Activated CD8-positive, alpha-beta memory T cell treated with anti-CD3 and anti-CD28 coated beads for 1 hour (primary cell): ENCODE data around the gene LCE2B.
"Not testable (repeated sequence)": the region's sequence is repeated elsewhere in the genome, so short reads cannot be mapped to it uniquely, and the experiment has no call there.

Source experiments
- DNase-seq, 2 donors: peaks; one replicate each; pipeline ENCODE4 v3.0.0-alpha.2; 2020; ENCODE audit warnings: low read depth in 1 of 2; ENCODE audit errors: extremely low read depth in 1 of 2

Gene LCE2B

GRCh38 chr1:152685823-152686222 lies at the start of gene LCE2B:
TSS of gene LCE2B (plus strand) at chr1:152686123. CDS start at chr1:152686844, 721 bp downstream.
- not testable (repeated sequence) for DNase-seq

- no peak for DNase-seq
These were observed 45.6 kb upstream of the LCE2B start for GRCh38 chr1:152640351-152640750.

- DNase-seq, result no peak
These were observed 42.0 kb upstream of the LCE2B start for GRCh38 chr1:152643945-152644344.

- no peak for DNase-seq
These were observed 40.8 kb upstream of the LCE2B start for GRCh38 chr1:152645146-152645545.

GRCh38 chr1:152646656-152647055 lies 39.3 kb upstream of the LCE2B start:
- no peak for DNase-seq

GRCh38 chr1:152654110-152654509 lies 31.8 kb upstream of the LCE2B start:
- no peak for DNase-seq

- no peak for DNase-seq
These were observed 29.5 kb upstream of the LCE2B start for GRCh38 chr1:152656459-152656858.

- no peak for DNase-seq
These were observed 28.2 kb upstream of the LCE2B start for GRCh38 chr1:152657677-152658076.

GRCh38 chr1:152658649-152659048 lies 27.3 kb upstream of the LCE2B start:
- no peak for DNase-seq

- no peak for DNase-seq
These were observed 22.8 kb upstream of the LCE2B start, which contains the start of gene LCE2D for GRCh38 chr1:152663098-152663497. TSS of gene LCE2D (plus strand) at chr1:152663380. CDS start at chr1:152664106, 726 bp downstream.

- DNase-seq, result not testable (repeated sequence)
These were observed 19.8 kb upstream of the LCE2B start for GRCh38 chr1:152666171-152666570.

GRCh38 chr1:152667648-152668047 lies 18.3 kb upstream of the LCE2B start:
- no peak for DNase-seq

GRCh38 chr1:152673016-152673415 lies 12.9 kb upstream of the LCE2B start:
- no peak for DNase-seq

GRCh38 chr1:152674983-152675382 lies 10.9 kb upstream of the LCE2B start, which contains the start of gene LCE2C:
TSS of gene LCE2C (plus strand) at chr1:152675279. CDS start at chr1:152676016, 737 bp downstream.
- not testable (repeated sequence) for DNase-seq

- no peak for DNase-seq
These were observed 6.5 kb upstream of the LCE2B start for GRCh38 chr1:152679459-152679858.

- DNase-seq, result no peak
These were observed 4.3 kb upstream of the LCE2B start for GRCh38 chr1:152681616-152682015.

- no peak for DNase-seq
These were observed 2.1 kb upstream of the LCE2B start for GRCh38 chr1:152683846-152684245.

GRCh38 chr1:152697701-152698600 lies 12.0 kb downstream of the LCE2B start, which contains the start of gene LCE2A:
TSS of gene LCE2A (plus strand) at chr1:152698345. CDS start at chr1:152698902, 557 bp downstream.
- no peak for DNase-seq

- DNase-seq, result no peak
These were observed 13.8 kb downstream of the LCE2B start for GRCh38 chr1:152699746-152700145.

- no peak for DNase-seq
These were observed 21.9 kb downstream of the LCE2B start, which contains the start of gene LCE4A for GRCh38 chr1:152707860-152708259. TSS of gene LCE4A (plus strand) at chr1:152708160. CDS start at chr1:152709076, 916 bp downstream.

GRCh38 chr1:152718238-152718637 lies 32.3 kb downstream of the LCE2B start:
- no peak for DNase-seq

GRCh38 chr1:152725261-152725660 lies 39.3 kb downstream of the LCE2B start:
- no peak for DNase-seq
